HUDEP-2 (cell line): ENCODE data around the gene SEC31A.
A peak's percentile ranks its signal among the peaks of the same experiment; 100 is the strongest.
"Not testable (repeated sequence)": the region's sequence is repeated elsewhere in the genome, so short reads cannot be mapped to it uniquely, and the experiment has no call there.

ENCODE experiments used
- DNase-seq, 76 experiments: peaks; one replicate each; lab custom pipeline; 2025; ENCODE audit not compliant: unreplicated experiment in 76 of 76; lab: John Stamatoyannopoulos, UW

Gene SEC31A

DNA sequence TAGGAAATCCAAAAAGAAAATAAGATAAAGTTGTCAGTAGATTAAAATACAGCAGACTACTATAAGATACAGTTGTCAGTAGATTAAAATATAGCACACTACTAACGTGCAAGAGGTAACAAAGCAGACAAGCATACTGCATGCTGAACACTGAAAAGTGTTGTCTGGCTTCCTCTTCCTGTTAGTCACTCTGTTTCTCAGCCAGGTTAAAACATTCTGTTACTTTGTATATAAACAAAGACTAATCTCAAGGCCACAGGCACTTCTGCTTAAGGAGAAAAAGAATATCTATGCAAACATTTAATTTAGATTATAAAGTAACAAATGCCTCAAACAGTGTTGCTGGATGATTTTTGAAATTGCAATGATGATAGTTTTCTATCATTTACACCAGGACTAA, 51.3 kb downstream of the SEC31A start:
- DNase-seq, result no peak

DNA sequence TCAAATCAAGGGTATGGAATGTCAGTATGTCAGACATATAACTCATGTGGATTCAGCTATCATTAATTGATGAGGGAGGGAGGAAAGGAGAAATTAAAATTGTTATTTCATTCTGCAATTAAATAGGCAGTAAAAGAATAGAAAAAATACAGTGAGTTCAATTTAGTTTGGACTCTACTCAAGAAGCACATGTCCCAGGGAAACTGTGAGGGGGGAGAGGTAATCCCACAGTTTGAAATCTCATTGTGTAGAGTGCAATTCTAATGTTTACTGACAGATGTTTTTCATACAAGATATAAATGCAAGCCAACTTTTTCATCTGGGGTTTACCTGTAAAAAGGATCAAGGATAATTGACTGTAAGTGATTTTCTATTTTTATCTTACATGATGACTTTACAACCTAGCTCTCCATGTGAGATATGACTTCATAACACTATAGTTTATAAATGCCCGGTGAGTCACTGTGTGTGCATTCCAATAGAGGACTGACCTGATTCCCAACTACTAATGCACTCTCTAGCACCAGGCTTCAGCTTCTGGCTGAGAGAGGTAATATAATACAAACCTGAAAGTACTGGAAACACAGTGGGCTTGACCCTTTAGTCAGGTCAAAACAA, 57.1 kb downstream of the SEC31A start:
- DNase-seq, result no peak

DNA sequence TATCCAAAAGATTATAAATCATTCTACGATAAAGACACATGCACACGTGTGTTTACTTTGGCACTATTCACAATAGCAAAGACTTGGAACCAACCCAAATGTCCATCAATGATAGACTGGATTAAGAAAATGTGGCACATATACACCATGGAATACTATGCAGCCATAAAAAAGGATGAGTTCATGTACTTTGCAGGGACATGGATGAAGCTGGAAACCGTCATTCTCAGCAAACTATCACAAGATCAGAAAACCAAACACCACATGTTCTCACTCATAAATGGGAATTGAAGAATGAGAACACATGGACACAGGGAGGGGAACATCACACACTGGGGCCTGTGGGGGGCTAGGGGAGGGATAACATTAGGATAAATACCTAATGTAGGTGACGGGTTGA, 57.9 kb downstream of the SEC31A start:
- not testable (repeated sequence) for DNase-seq

DNA sequence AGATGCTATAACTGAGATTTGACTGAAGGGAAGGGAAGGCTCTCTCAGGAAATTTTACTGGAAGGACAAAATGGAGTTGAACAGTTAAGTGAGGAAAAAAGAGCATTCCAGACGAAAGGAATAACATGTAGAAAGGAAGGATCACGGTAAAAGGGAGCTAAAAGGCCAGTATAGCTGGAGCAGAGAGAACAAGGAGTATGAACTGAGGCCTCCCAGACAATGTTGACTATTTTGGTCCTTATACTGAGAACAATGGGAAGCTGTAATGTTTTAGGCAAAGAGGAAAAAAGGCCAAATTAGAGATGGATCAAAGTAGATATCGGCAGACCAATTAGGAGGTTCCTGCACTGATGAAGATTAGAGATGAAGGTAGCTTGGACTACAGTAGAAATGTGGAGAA, 65.5 kb downstream of the SEC31A start:
- no peak for DNase-seq

DNA sequence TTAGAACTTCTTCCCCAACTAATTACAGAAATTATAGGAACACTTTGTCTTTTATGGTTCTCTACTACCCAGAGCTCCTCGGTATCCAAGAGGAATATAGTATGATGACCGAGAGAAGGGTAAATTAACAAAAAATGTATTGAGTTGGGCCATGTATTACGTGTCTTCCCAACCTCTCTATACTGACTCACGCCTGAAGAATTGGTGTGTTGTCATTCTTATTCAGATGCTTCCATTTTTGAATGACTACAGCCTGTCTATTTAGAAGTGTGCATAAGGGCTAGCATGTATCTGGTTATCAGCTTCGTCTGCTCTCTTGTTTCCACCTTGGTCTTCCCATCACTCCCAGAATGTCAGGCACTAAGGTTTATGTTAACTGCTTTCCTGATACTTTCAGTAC, 67.9 kb downstream of the SEC31A start:
- no peak for DNase-seq

DNA sequence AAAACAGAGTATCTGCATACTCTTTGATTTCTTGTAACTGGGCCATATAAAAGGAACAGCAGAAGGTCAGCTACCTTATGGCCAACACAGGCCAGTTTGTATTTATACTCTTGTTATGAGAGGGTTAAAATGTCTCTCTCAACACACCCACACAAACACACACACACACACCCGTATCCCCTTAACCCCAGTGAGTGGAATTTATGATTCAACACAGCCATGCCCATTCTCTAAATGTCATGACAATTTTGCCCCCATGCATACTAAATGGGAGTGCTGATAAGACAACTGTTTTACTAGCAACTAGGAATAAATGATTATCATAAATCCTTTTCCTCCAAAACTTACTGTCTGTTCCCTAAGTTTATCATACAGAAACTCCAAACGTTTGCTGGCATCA, 70.3 kb downstream of the SEC31A start:
- no peak for DNase-seq

DNA sequence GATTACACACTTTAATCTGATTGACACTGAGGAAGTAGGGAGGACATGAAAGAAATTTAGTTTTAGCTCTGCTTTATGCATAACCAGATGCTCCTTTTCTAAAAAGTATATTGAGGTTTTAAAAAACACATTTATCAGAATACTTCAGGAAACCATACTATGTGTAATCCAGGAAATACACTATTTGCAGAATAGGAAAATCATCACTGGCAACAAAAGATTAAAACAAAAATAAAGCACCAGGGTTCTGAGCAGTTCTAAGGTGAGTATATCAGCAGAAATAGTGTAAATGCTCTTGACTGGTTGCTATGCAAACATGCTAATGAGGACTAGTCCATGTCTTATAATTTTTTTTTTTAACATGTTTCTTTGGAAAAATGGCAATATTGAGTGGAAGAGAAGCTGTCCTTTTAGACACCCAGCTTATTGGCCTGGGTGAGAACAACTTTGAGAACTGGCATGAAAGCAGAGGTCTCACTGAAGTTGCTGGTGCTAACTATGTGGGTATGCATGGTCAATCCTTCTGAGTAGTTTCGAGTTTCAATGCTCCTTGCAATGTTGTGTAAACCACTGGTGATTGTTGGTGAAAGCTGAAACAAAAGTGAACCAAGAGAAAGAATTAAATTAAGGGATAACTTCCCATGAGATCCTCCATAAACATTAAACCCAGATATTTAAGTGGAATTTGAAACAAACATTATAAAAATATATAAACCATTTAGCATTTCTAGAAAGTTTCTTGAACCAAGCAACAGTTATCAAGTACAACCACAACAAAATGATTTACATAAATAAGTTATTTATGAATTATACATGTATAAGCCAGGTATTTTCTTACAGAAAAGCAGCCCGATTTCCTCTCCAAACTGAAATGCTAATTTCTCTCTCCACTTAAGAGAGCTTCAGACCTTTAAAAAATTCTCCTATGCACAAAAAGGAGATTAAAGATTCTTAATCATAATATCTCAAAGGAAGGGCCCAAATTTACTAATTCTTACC, 72.0 kb downstream of the SEC31A start:
- no peak for DNase-seq

DNA sequence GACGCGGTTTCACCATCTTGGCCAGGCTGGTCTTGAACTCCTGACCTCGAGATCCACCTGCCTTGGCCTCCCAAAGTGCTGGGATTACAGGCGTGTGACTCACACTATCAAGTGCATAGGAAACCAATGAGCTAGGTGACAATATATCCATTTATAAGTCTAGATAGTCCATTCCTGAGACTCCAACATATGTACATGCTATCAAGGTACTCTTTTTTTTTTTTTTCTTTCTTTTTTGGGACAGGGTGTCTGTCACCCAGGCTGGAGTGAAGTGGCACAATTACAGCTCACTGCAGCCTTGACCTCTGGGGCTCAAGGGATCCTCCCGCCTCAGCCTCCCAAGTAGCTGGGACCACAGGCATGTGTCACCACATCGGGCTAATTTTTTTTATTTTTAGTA, 74.1 kb downstream of the SEC31A start:
- not testable (repeated sequence) for DNase-seq

DNA sequence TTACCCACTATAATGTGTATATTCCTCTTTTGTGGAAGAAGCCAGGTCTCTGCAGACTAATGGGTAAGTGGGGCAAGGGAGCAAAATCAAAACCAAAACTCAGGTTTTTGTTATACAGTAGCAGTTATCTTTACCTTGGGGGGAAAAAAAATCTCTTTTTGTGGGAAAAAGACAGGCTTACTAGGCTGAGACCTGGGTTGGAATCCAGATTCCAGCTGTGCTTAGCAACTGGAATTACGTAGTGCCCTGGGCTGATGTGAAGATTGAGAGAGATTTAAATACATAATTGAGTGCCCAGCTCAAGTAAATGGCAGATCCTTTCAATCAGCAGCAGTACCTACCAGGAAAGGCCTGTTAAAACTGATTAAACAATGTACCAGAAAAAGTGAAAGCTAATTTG, 76.9 kb downstream of the SEC31A start:
- DNase-seq, result no peak

DNA sequence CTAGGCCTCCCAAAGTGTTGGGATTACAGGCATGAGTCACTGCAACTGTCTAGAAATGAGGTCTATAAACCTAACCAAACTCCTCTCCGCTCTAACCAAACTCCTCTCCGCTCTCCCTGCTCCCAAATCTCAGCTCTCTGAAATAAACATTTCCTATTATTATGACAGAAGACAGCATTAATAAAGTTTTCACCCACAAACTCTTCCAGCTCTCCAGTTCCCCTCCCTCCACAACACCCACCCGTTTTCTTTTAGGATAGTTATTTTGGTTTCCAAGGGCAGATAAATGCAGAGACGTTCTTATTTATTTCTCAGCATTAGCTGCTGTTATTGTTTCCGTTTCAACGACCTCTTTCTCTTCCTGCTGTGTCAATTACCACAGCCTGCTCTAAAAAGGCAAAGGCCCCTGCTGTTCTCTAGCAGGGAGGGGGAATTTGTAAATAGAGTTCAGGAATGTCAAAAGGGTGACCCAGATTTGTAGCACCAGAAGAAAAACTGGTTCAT, 79.1 kb downstream of the SEC31A start:
- DNase-seq, result no peak

DNA sequence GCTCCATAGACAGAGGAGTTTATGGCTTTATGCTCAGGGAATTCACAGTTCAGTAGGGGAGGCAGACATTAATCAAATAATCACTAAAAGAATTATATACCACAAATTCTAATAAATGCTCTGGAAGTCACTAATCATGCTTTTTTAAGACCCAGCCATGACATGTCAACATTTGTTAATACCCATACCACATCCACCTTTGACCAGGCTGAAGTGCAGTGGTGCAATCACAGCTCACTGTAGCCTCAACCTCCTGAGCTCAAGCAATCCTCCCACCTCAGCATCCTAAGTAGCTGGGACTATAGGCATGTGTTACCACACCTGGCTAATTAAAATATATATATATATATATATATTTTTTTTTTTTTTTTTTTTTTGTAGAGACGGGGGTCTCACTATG, 79.6 kb downstream of the SEC31A start:
- DNase-seq, result no peak

DNA sequence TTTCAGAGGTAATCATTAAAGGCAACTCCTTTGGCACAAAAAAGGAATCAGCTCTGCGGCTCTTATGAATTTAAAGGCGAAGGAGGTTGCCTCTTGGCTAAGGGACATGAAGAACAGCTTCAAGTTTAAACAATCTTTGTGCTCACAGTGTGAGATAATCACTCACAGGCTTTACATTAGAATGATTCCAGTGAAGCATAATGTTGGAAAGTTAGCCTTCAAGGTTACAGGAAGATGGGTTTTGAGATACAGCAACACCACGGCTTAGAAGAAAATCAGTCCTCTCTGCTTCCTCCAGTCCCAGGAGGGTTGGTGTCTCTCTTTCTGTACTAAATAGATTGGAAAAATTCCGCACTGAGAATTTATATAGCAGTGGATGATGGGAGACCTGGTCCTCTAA, 80.8 kb downstream of the SEC31A start:
- no peak for DNase-seq

DNA sequence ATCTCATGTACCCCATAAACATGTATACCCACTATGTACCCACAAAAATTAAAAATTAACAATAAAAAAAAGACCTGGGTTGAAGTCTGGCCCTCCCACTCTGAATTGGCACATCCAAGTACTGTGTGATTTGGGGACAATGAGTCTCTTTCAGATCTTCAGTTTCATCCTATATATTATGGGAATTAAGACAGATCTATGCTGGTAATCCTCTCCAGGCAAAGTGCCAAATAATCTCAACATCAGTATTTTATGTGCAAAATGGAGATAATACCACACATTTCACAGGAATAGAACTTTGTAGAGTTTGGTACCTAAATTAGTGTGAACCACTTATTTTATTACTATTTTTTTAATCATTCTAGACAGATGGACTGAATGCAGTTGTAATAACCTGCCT, 81.3 kb downstream of the SEC31A start:
- peak in 1 of 76 experiments; percentile 5 for DNase-seq

DNA sequence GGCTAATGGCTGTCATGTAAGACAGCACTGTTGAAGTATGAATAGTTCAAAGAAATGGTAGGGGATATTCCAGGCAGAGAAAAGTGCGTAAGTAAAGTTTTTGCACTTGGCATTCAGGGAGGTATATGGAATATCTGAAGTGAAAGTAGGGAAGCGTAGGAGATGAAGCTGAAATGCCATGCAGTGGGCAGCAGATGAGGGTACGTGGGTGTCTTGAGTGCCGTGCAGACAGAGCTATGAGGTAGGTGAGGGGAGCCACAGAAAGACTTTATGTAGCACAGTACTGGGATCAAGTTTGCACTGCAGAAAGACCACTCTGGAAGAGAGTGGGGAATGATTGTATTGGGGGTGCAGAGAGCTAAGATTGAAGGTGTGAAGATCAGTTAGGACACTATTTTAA, 87.2 kb downstream of the SEC31A start:
- DNase-seq, result no peak

DNA sequence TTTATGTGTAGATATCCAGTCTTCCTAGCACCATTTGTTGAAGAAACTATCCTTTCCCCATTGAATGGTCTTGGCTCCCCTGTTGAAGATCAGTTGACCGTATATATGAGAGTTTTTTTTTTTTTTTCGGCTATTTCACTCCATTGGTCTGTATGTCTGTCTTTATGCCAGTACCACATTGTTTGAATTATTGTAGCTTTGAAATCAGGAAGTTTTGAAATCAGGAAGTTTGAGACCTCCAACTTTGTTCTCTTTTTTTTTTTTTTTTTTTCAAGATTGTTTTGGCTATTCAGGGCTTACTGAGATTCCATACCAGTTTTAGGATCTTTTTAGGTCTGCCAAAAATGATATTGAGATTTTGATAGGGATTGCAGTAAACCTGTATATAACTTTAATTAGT, 88.0 kb downstream of the SEC31A start:
- no peak for DNase-seq

DNA sequence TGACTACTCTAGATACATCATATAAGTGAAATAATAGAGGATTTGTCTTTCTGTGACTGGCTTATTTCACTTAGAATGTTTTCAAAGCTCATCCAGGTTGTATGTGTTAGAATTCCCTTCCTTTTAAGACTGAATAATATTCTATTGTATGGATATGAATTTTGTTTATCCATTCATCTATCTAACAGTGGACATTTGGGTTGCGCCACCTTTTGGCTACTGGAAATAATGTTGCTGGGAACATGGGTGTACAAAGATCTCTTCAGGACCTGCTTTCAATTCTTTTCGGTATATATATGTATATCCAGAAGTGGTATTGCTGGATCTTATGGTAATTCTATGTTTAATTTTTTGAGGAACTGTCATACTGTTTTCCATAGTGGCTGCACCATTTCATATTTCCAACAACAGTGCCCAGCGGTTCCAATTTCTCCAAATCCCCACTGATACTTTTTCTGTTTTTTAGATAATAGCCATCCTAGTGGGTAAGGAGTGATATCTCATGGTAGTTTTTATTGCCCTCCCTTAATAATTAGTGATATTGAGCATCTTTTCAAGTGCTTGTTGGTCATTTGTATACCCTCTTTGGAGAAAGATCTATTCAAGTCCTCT, 88.9 kb downstream of the SEC31A start:
- DNase-seq, result no peak

DNA sequence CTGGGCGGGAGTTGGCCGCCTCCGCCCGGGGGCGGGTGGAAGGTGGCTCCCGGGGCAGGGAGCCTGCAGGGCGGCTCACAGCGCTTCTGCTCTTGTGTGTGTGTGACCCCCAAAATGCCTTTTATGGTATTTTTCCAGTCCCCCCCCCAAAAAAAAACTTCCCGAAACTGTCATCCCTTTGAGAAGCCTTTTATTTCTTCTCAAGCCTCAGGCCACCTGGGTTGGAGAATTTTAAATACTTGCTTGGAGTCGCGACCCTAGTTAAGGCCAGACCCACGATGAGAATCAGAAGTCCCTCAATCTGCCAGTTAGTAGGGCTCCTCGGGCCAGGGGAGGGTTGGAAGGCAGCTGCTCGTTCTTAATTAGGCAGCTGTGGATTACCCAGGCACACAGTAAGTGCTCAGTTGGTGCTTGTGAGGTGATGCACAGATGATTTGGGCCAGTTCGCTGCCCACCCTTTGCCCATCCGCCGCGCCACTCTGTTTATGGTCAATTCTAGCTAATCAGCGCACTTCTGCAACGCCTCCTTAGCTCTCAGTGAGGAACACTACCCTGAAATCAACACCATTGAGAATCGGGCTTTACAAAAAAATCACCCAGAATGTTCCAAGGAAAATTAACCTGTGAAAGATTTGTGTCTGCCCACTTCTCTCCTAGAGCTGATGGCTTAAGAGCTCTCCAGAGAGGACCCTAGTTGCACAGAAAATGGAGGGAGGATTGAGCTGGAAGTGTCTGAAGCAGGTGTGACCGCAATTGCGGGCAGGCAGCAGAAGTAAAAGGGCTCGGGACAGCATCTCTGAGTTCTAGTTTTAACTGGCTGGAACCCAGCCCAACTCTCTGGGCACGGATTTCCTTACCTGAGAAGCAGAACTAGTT, 91.7 kb downstream of the SEC31A start:
- DNase-seq, result no peak

DNA sequence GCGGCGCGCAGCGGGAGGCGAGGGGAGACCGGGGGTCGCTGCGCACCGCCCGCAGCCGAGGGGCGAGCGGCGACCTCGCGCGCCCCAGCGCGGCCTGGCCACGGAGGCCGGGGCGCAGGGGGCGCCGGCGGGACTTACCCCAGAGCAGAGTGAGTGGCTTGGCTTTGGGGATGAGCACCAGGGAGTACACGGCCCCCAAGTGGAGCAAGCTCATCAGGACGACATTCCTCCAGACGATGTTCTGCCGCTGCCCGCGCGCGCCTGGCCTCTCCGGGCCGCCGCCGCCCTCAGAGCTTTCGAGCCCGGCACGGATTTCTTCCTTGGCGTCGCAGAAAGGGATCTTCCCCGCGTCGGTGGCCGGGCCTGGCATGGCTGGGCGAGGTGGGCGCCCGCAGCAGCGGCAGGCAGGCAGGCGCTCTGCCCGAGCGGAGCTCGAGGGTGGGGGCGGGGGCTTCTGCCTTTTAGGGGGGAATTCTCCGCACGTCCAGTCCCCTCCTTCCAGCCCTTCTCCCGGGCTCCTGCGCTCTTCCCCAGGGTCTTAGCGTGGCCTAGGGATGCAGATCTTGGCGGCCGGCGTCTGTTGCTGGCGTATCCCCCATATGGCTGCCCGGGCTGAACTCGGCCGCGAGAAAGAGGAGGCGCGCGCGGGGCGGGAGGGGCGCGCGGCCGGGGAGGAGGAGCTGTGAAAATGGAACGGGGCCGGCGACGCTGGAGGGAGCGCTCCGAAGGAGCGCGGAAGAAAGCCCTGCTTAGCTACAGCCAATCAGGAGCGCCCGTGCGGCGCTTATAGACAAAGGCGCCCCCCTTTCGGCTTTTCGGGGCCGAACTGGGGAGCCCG, 92.6 kb downstream of the SEC31A start, which contains the start of gene SCD5:
Gene SCD5, minus strand, starts transcription at position 629 of the 838 bp plus-strand sequence. Its CDS starts 259 bp downstream, at position 370.
- DNase-seq, result peak in 10 of 76 experiments; percentile 0 to 25 (median 10)

DNA sequence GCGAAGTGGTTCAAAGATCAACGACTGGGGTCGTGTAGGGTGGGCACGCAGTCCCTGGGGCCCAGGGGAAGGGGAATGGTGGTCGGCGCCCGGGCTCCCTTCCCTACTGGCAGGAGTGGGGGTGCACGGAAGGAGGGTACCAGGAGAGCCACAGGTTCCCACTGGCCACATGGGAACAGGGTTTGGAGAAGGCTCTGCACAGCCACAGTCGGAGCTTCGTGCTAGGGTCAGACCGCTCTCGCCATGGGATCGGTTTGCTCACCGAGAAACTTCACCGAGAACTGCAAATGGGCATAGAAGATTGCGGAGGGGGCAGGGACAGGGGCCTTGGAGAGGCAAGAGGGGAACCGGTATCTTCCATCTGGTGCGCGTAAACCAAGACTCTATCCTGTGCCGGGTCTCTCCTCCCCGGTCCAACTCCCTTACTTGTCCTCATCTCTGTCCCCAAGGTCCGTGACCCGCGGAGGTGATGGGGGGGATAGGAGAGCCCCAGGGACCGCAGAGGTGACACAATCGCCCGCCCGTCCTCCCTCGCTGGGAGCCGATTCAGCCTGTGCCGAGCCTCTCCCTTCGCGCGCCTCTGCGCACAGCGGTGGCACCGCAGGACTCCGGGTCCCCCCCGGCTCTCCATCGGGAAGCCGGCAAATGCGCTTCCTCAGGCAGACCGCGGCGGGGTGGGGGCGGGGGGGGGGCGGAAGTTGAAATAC, 93.4 kb downstream of the SEC31A start:
- peak in 1 of 76 experiments; percentile 37 for DNase-seq
